ENCODE measurements around the gene PAF1. TPM values are rescaled to one million over a fixed set of nuclear protein-coding genes. Genes with fewer than 3 reads are reported as not detected.
A peak's percentile ranks its signal among the peaks of the same experiment; 100 is the strongest.

PAF1 gene
- total RNA-seq, 4 donors from 2014 or later, result 32.8 to 48.0 (median 44.0) TPM

DNA sequence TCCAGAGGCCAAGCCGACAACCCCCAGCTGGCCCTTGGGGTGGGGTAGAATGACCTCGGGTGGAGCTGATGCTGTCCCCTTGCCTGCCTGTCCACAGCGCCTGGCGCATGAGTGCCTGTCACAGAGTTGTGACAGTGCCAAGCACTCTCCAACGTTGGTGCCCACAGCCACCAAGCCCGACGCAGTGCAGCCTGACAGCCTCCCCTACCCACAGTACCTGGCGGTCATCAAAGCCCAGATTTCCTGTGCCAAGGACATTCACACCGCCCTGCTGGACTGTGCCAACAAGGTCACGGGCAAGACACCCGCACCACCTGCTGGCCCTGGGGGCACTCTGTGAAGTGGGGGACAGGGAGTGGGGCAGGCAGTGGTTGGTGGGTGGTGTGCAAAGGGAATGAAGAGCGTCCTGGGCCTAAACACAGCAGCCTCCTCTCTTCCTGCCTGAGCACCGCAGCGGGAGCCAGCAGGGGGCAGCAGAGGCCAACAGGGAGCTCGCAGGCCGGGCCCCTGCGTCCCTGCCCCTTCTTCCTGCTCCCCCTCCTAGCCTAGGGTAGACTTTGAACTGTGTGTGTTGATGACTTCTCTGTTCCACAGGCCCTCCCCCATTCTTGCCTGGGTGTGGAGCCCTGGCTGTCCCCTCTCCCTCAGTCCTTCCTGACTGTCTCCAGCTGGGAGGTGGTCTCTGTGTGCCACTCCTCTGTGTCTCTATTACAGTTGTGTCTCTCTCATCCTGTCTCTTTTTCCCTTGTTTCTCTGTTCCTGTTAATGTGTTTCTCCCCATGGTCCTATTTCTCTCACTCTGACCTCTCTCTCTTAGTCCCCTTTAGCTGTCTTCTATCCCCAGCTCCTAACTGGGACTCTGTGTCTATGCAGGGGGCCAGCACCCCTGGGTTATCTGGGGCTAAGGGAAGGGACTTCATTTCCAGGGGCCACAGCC, 6.7 kb upstream of the PAF1 start:
- peaks cover 8 to 81% (median 20%) of the 10 kb centered on the region in 3 donors for H3K4me1 ChIP-seq

GRCh38 chr19:39390451-39390750, 505 bp downstream of the PAF1 start:
- ATAC-seq, result no peak
- TF ChIP-seq POLR2AphosphoS5 (IDR thresholded peaks at IDR 0.05), result no peak
- TF ChIP-seq, protein P1, sequence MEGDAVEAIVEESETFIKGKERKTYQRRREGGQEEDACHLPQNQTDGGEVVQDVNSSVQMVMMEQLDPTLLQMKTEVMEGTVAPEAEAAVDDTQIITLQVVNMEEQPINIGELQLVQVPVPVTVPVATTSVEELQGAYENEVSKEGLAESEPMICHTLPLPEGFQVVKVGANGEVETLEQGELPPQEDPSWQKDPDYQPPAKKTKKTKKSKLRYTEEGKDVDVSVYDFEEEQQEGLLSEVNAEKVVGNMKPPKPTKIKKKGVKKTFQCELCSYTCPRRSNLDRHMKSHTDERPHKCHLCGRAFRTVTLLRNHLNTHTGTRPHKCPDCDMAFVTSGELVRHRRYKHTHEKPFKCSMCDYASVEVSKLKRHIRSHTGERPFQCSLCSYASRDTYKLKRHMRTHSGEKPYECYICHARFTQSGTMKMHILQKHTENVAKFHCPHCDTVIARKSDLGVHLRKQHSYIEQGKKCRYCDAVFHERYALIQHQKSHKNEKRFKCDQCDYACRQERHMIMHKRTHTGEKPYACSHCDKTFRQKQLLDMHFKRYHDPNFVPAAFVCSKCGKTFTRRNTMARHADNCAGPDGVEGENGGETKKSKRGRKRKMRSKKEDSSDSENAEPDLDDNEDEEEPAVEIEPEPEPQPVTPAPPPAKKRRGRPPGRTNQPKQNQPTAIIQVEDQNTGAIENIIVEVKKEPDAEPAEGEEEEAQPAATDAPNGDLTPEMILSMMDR (IDR thresholded peaks at IDR 0.05), result no peak
- no peak for TF ChIP-seq POLR2A (IDR thresholded peaks at IDR 0.05)
- no peak for TF ChIP-seq EP300 (IDR thresholded peaks at IDR 0.05)
- Histone ChIP-seq H3K27me3 (no peaks in the 10 kb centered on the region), H3K9me3 (no peaks in the 10 kb centered on the region), H3K4me3 (peak overlapping the region; percentile 84 to 93), H3K36me3 (peaks cover 0 to 72% of the 10 kb centered on the region in 2 donors), H3K27ac (peak overlapping the region; percentile 98 to 99 (median 98)), H3K4me1 (peaks cover 0 to 69% (median 14%) of the 10 kb centered on the region in 3 donors)
- 0% methylated on average over 3 of the region's 10 CpGs for WGBS, 2 donors (ENCODE audit: low coverage in 1 of 2)

More for the DNA sequence above, 6.7 kb upstream of the PAF1 start:
- peak overlapping the region in 1 of 2 donors; percentile 20 for H3K4me3 ChIP-seq
- 26% methylated on average over 8 of the region's 17 CpGs; no CpG with 5 or more reads in 1 of the 2 donors for WGBS, 2 donors (ENCODE audit: low coverage in 1 of 2)
- H3K9me3 ChIP-seq, result no peaks in the 10 kb centered on the region
- peak overlapping the region; percentile 87 to 99 (median 93) for H3K27ac ChIP-seq
- peak; percentile 75 for ATAC-seq
- H3K27me3 ChIP-seq, result no peaks in the 10 kb centered on the region
- TF ChIP-seq EP300 (IDR thresholded peaks at IDR 0.05), result no peak
- TF ChIP-seq, protein P1 (IDR thresholded peaks at IDR 0.05), result peak in 3 of 4 experiments; percentile 96 to 99 (median 99)
- TF ChIP-seq POLR2AphosphoS5 (IDR thresholded peaks at IDR 0.05), result peak; percentile 24
- H3K36me3 ChIP-seq, result peaks cover 0 to 57% of the 10 kb centered on the region in 2 donors

GRCh38 chr19:39389631-39390414, 1.1 kb downstream of the PAF1 start:
- Histone ChIP-seq H3K4me3 (peak overlapping the region; percentile 84 to 93), H3K36me3 (peaks cover 0 to 72% of the 10 kb centered on the region in 2 donors), H3K27me3 (no peaks in the 10 kb centered on the region), H3K9me3 (no peaks in the 10 kb centered on the region), H3K27ac (peak overlapping the region; percentile 98 to 99 (median 98)), H3K4me1 (peaks cover 0 to 64% (median 14%) of the 10 kb centered on the region in 3 donors)
- WGBS, 2 donors (ENCODE audit: low coverage in 1 of 2), result 17 to 44% methylated on average over 4 to 6 of the region's 13 CpGs
- TF ChIP-seq POLR2A (IDR thresholded peaks at IDR 0.05), result no peak
- no peak for TF ChIP-seq POLR2AphosphoS5 (IDR thresholded peaks at IDR 0.05)
- TF ChIP-seq, protein P1 (IDR thresholded peaks at IDR 0.05), result no peak
- no peak for TF ChIP-seq EP300 (IDR thresholded peaks at IDR 0.05)
- no peak for ATAC-seq

DNA sequence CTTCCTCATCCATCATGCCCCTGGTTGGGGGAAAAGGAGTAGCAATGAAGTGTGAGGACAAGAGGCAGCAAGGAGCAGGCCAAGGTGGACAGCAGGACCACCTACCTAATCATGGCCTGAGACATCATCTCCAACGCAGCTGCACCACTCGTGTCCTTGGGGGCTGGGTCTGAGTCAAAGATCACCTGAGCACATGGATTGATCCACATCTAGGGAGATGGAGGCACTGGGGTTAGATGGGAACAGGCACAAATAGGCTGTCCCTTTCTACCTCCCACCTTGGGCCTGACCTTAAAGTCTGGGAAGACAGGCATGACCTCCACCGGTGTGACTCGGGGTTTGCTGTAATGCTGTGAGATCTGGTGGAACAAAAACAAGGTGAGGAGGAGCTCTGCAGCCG, 2.2 kb downstream of the PAF1 start:
- WGBS, 2 donors (ENCODE audit: low coverage in 1 of 2), result 88% methylated on average over 3 of the region's 5 CpGs; no CpG with 5 or more reads in 1 of the 2 donors
- TF ChIP-seq, protein P1 (IDR thresholded peaks at IDR 0.05), result no peak
- no peak for TF ChIP-seq POLR2AphosphoS5 (IDR thresholded peaks at IDR 0.05)
- no peak for TF ChIP-seq POLR2A (IDR thresholded peaks at IDR 0.05)

More for the DNA sequence above, 2.2 kb downstream of the PAF1 start:
- Histone ChIP-seq H3K36me3 (peaks cover 0 to 71% of the 10 kb centered on the region in 2 donors), H3K9me3 (no peaks in the 10 kb centered on the region), H3K4me1 (peaks cover 0 to 54% (median 14%) of the 10 kb centered on the region in 3 donors), H3K27me3 (no peaks in the 10 kb centered on the region), H3K27ac (peak overlapping the region in 3 of 4 donors; percentile 98), H3K4me3 (no peak overlapping the region)
- ATAC-seq, result no peak

Data from gastroesophageal sphincter (tissue), 4 donors.